ENCODE results near the gene PDPK1.

Gene PDPK1

DNA sequence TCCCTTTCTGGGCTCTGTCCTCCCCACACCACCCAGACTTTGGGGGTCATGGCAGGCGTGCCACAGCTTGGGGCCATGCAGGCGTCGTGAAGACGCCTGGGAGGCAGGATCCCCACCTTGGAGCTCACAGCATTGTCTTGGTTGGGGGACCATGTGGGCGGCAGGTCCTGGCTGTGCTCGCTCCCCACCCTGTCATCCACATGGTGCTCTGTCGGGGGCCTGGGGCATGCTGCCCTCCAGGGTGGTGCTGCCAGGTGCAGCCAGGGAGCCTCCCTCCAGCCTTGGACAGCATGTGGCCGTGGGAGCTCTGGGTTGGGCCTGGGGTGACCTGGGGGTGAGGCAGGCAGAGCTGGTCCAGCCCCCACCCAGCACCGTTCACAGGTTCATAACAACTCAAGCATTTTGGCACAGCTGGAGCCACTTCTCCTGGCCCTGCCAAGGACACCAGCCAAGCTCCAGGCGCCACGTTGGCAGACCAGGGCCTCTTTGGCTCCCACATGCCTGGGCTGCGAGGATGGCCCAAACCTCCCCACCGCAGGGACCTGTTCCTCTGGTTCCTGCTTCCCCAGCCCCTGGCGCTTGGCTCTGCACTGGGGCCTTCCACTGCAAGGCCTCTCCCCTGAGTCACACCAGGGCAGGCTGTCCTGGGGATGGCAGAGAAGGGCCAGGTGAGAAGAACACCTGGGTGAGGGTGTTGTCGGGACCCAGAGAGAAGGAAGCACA is 39.1 kb upstream of the PDPK1 start:
- no peak for ATAC-seq
- TF ChIP-seq, protein P1, sequence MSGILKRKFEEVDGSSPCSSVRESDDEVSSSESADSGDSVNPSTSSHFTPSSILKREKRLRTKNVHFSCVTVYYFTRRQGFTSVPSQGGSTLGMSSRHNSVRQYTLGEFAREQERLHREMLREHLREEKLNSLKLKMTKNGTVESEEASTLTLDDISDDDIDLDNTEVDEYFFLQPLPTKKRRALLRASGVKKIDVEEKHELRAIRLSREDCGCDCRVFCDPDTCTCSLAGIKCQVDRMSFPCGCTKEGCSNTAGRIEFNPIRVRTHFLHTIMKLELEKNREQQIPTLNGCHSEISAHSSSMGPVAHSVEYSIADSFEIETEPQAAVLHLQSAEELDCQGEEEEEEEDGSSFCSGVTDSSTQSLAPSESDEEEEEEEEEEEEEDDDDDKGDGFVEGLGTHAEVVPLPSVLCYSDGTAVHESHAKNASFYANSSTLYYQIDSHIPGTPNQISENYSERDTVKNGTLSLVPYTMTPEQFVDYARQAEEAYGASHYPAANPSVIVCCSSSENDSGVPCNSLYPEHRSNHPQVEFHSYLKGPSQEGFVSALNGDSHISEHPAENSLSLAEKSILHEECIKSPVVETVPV (CRISPR knock-in tag; IDR thresholded peaks at IDR 0.05) = no peak
- TF ChIP-seq, protein P2, sequence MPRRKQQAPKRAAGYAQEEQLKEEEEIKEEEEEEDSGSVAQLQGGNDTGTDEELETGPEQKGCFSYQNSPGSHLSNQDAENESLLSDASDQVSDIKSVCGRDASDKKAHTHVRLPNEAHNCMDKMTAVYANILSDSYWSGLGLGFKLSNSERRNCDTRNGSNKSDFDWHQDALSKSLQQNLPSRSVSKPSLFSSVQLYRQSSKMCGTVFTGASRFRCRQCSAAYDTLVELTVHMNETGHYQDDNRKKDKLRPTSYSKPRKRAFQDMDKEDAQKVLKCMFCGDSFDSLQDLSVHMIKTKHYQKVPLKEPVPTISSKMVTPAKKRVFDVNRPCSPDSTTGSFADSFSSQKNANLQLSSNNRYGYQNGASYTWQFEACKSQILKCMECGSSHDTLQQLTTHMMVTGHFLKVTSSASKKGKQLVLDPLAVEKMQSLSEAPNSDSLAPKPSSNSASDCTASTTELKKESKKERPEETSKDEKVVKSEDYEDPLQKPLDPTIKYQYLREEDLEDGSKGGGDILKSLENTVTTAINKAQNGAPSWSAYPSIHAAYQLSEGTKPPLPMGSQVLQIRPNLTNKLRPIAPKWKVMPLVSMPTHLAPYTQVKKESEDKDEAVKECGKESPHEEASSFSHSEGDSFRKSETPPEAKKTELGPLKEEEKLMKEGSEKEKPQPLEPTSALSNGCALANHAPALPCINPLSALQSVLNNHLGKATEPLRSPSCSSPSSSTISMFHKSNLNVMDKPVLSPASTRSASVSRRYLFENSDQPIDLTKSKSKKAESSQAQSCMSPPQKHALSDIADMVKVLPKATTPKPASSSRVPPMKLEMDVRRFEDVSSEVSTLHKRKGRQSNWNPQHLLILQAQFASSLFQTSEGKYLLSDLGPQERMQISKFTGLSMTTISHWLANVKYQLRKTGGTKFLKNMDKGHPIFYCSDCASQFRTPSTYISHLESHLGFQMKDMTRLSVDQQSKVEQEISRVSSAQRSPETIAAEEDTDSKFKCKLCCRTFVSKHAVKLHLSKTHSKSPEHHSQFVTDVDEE (CRISPR knock-in tag; IDR thresholded peaks at IDR 0.05) = no peak
- TF ChIP-seq ZNF8 (CRISPR knock-in tag; IDR thresholded peaks at IDR 0.05) = no peak
- no peak for TF ChIP-seq SNAI2 (CRISPR knock-in tag; IDR thresholded peaks at IDR 0.05)
- TF ChIP-seq GLIS3 (CRISPR knock-in tag; IDR thresholded peaks at IDR 0.05) = no peak
- no peak for TF ChIP-seq PPARA (CRISPR knock-in tag; IDR thresholded peaks at IDR 0.05; ENCODE audit: borderline replicate concordance)
- TF ChIP-seq, protein P3, sequence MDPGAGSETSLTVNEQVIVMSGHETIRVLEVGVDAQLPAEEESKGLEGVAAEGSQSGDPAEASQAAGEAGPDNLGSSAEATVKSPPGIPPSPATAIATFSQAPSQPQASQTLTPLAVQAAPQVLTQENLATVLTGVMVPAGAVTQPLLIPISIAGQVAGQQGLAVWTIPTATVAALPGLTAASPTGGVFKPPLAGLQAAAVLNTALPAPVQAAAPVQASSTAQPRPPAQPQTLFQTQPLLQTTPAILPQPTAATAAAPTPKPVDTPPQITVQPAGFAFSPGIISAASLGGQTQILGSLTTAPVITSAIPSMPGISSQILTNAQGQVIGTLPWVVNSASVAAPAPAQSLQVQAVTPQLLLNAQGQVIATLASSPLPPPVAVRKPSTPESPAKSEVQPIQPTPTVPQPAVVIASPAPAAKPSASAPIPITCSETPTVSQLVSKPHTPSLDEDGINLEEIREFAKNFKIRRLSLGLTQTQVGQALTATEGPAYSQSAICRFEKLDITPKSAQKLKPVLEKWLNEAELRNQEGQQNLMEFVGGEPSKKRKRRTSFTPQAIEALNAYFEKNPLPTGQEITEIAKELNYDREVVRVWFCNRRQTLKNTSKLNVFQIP (CRISPR knock-in tag; IDR thresholded peaks at IDR 0.05; ENCODE audit: borderline replicate concordance, low read depth) = no peak
- no peak for TF ChIP-seq ZFP3 (CRISPR knock-in tag; IDR thresholded peaks at IDR 0.05)
- no peak for TF ChIP-seq ESRRG (CRISPR knock-in tag; IDR thresholded peaks at IDR 0.05)
- no peak for TF ChIP-seq ZFP30 (CRISPR knock-in tag; IDR thresholded peaks at IDR 0.05)
- no peak for TF ChIP-seq ARNTL (CRISPR knock-in tag; IDR thresholded peaks at IDR 0.05; ENCODE audit: borderline replicate concordance, low read depth)
- TF ChIP-seq TOX (CRISPR knock-in tag; IDR thresholded peaks at IDR 0.05; ENCODE audit: borderline replicate concordance) = no peak

DNA sequence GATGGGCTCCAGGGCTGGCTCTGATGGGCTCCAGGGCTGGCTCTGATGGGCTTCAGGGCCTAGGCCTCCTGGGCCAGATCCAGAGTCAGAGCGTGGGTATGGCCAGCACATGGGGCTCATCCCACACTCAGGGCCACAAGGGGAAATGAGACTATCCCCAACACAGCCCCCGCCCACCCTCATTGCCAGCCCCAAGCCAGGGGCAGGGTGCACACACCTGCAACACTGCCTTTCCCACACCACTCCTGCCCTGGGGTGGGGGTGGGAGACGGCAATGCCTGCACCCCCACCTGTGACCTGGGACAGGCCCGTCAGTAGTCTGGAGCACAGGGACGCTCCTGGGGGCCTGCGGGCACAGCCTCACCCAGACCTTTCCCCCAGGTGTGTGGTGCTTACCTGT is 38.4 kb upstream of the PDPK1 start:
- no peak for ATAC-seq

GRCh38 chr16:2499890-2500429 is 37.9 kb upstream of the PDPK1 start:
- TF ChIP-seq SNAI2 (CRISPR knock-in tag; IDR thresholded peaks at IDR 0.05) (no peak), CSDC2 (CRISPR knock-in tag; IDR thresholded peaks at IDR 0.05) (no peak), CREB5 (CRISPR knock-in tag; IDR thresholded peaks at IDR 0.05; ENCODE audit: low read depth) (no peak)
- TF ChIP-seq, protein P3 (CRISPR knock-in tag; IDR thresholded peaks at IDR 0.05; ENCODE audit: borderline replicate concordance, low read depth) = no peak
- no peak for ATAC-seq

More for the DNA sequence above, 38.4 kb upstream of the PDPK1 start:
- TF ChIP-seq, protein P2 (CRISPR knock-in tag; IDR thresholded peaks at IDR 0.05) = no peak
- no peak for TF ChIP-seq TCF4 (CRISPR knock-in tag; IDR thresholded peaks at IDR 0.05; ENCODE audit: borderline replicate concordance)
- TF ChIP-seq ZNF70 (CRISPR knock-in tag; IDR thresholded peaks at IDR 0.05) = no peak
- TF ChIP-seq ZNF8 (CRISPR knock-in tag; IDR thresholded peaks at IDR 0.05) = no peak
- no peak for TF ChIP-seq ISL1 (CRISPR knock-in tag; IDR thresholded peaks at IDR 0.05)
- TF ChIP-seq GLIS3 (CRISPR knock-in tag; IDR thresholded peaks at IDR 0.05) = no peak
- TF ChIP-seq SNAI2 (CRISPR knock-in tag; IDR thresholded peaks at IDR 0.05) = no peak
- TF ChIP-seq CSDC2 (CRISPR knock-in tag; IDR thresholded peaks at IDR 0.05) = no peak
- no peak for TF ChIP-seq RARB (CRISPR knock-in tag; IDR thresholded peaks at IDR 0.05)
